Tibial artery (tissue), 4 donors: ENCODE results near the gene C1QL1.

ENCODE experiments used
- DNase-seq, 2 donors: peaks; one replicate each; pipeline ENCODE4 v3.0.0-alpha.2; 2019
- H3K27ac ChIP-seq, 2 donors: fragments of 200-600 bp; sonication (generic) in 1 of 2; 1 replicate in 1 of 2; 2 replicates in 1 of 2; pipeline ENCODE4 v1.5.1; 2018 to 2019; ENCODE audit warnings: mild to moderate bottlenecking in 1 of 2
- H3K27me3 ChIP-seq, 2 donors: fragments of 200-600 bp; sonication (generic) in 1 of 2; one replicate each; pipeline versions ENCODE4 v1.5.1 to v1.6.0; 2016 to 2019
- H3K36me3 ChIP-seq, 3 donors: fragments of 200-600 bp; sonication (generic) in 2 of 3; one replicate each; pipeline ENCODE4 v1.5.1; 2016 to 2019; ENCODE audit warnings: mild to moderate bottlenecking in 2 of 3
- H3K4me1 ChIP-seq, 4 donors: fragments of 200-600 bp; sonication (generic) in 2 of 4; 1 replicate in 3 of 4; 2 replicates in 1 of 4; pipeline ENCODE4 v1.5.1; 2016 to 2019
- H3K4me3 ChIP-seq, 2 donors: fragments of 200-600 bp; sonication (generic) in 1 of 2; 1 replicate in 1 of 2; 2 replicates in 1 of 2; pipeline ENCODE4 v1.5.1; 2018 to 2019; ENCODE audit warnings: mild to moderate bottlenecking in 2 of 2
- H3K9me3 ChIP-seq, 3 donors: fragments of 200-600 bp; sonication (generic) in 1 of 3; one replicate each; pipeline ENCODE4 v1.5.1; 2016 to 2019
- intact Hi-C: fragments of 100-400 bp; cut with DNase I; formaldehyde crosslinking; loops from one replicate; pipeline ENCODE4 v1.15.0; 2023; ENCODE audit warnings: low total_unique reads
- TF ChIP-seq, protein P1 (sequence below), 2 experiments: fragments of 200-600 bp in 1 of 2; fragments of 450-650 bp in 1 of 2; IDR thresholded peaks; one replicate each; pipeline ENCODE4 v1.5.1; 2017 to 2019; ENCODE audit warnings: antibody characterized with exemption in 2 of 2, mild to moderate bottlenecking in 1 of 2, moderate library complexity in 1 of 2

C1QL1 gene

GRCh38 chr17:45003877-45004276, 35.8 kb upstream of the C1QL1 start:
- no peak for DNase-seq
- H3K9me3 ChIP-seq: peaks cover 0 to 7% (median 2%) of the 10 kb centered on the region in 3 donors
- TF ChIP-seq, protein P1, sequence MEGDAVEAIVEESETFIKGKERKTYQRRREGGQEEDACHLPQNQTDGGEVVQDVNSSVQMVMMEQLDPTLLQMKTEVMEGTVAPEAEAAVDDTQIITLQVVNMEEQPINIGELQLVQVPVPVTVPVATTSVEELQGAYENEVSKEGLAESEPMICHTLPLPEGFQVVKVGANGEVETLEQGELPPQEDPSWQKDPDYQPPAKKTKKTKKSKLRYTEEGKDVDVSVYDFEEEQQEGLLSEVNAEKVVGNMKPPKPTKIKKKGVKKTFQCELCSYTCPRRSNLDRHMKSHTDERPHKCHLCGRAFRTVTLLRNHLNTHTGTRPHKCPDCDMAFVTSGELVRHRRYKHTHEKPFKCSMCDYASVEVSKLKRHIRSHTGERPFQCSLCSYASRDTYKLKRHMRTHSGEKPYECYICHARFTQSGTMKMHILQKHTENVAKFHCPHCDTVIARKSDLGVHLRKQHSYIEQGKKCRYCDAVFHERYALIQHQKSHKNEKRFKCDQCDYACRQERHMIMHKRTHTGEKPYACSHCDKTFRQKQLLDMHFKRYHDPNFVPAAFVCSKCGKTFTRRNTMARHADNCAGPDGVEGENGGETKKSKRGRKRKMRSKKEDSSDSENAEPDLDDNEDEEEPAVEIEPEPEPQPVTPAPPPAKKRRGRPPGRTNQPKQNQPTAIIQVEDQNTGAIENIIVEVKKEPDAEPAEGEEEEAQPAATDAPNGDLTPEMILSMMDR (IDR thresholded peaks at IDR 0.05): no peak
- H3K4me3 ChIP-seq: no peak overlapping the region
- intact Hi-C loops: loop anchor here (10.0 kb wide), 1 partner anchor 239 kb away; no protein-coding TSS in a partner anchor
- no peak overlapping the region for H3K27ac ChIP-seq
- peaks cover 0 to 5% (median 0%) of the 10 kb centered on the region in 3 donors for H3K36me3 ChIP-seq
- H3K27me3 ChIP-seq: peaks cover 0 to 10% of the 10 kb centered on the region in 2 donors
- no peaks in the 10 kb centered on the region for H3K4me1 ChIP-seq

GRCh38 chr17:45001310-45001709, 33.2 kb upstream of the C1QL1 start:
- TF ChIP-seq, protein P1 (IDR thresholded peaks at IDR 0.05): no peak
- Histone ChIP-seq H3K27me3 (peaks cover 0 to 13% of the 10 kb centered on the region in 2 donors), H3K36me3 (peaks cover 0 to 5% (median 0%) of the 10 kb centered on the region in 3 donors), H3K4me3 (no peak overlapping the region), H3K4me1 (no peaks in the 10 kb centered on the region), H3K9me3 (peaks cover 0 to 7% (median 4%) of the 10 kb centered on the region in 3 donors), H3K27ac (no peak overlapping the region)
- intact Hi-C loops: loop anchor here (10.0 kb wide), 1 partner anchor 237 kb away; no protein-coding TSS in a partner anchor
- DNase-seq: no peak

- Histone ChIP-seq H3K4me1 (no peaks in the 10 kb centered on the region), H3K9me3 (peaks cover 0 to 7% (median 4%) of the 10 kb centered on the region in 3 donors), H3K27ac (no peak overlapping the region), H3K36me3 (peaks cover 0 to 5% (median 0%) of the 10 kb centered on the region in 3 donors), H3K27me3 (peaks cover 0 to 22% of the 10 kb centered on the region in 2 donors), H3K4me3 (no peak overlapping the region)
- intact Hi-C loops: no loop called here
- TF ChIP-seq, protein P1 (IDR thresholded peaks at IDR 0.05): no peak
- no peak for DNase-seq
Observed at GRCh38 chr17:44999433-44999832, 31.3 kb upstream of the C1QL1 start.

DNA sequence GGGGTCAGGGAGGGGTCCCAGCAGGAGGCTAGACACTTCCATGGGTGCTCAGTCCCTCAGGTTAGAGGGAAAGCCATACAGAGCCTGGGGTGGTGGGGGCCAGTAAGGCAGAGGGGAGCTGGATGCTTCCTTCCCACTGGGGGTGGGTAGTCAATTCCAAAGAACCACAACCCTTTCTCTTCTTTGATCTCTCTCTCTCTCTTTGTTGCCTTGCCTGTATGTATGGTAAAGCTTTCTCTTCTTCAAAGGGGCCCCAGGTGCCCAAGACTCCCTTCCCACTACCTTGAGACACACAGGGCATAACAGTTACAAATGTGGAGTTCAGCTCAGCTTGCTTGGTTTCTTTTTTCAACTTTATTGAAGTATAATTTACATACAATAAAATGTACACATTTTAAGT, 30.5 kb upstream of the C1QL1 start:
- DNase-seq: no peak
- H3K27ac ChIP-seq: no peak overlapping the region
- intact Hi-C loops: no loop called here
- H3K27me3 ChIP-seq: peaks cover 0 to 29% of the 10 kb centered on the region in 2 donors
- no peaks in the 10 kb centered on the region for H3K4me1 ChIP-seq
- no peak overlapping the region for H3K4me3 ChIP-seq
- peaks cover 0 to 5% (median 0%) of the 10 kb centered on the region in 3 donors for H3K36me3 ChIP-seq
- TF ChIP-seq, protein P1 (IDR thresholded peaks at IDR 0.05): no peak
- H3K9me3 ChIP-seq: peaks cover 0 to 7% (median 4%) of the 10 kb centered on the region in 3 donors

DNA sequence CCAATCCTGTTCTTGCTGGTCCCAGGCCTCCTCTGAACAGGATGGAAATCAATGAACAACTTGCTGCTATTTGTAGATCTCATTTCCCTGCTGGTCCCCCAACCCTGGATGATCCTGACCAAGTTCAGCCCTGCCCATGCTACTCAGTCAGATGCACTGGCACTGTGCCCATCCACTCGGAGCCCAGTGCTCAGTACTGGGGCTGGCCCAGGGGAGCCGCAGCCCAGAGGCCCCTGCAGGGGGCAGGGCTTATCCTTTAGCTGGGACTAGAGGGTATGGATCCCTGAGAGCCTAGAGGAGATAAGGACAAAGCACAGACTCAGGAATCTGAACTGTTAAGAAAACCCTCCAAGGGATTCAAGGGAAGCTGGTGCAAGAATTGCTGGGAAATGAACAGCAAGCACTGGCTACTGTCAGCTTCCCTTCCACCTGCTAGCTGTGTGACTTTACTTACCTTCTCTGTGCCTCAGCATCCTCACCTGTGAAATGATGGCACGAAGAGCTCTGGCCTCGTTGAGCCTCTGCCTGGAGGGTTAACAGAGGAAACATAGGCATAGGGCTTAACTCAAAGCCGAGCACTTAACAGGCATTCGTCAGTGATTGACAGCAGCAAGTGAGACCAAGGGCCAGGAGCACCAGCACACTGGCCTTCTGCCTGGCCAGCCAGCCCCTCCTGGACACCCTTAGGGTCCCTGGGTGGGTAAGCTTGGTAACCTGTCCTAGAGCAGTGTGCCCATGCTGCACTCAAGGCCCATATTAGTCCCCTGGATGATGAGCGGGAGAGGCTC, 29.8 kb upstream of the C1QL1 start:
- Histone ChIP-seq H3K4me1 (no peaks in the 10 kb centered on the region), H3K27ac (no peak overlapping the region), H3K4me3 (no peak overlapping the region), H3K27me3 (peaks cover 0 to 34% of the 10 kb centered on the region in 2 donors), H3K9me3 (peaks cover 0 to 7% (median 4%) of the 10 kb centered on the region in 3 donors), H3K36me3 (peaks cover 0 to 5% (median 0%) of the 10 kb centered on the region in 3 donors)
- TF ChIP-seq, protein P1 (IDR thresholded peaks at IDR 0.05): no peak
- intact Hi-C loops: no loop called here
- no peak for DNase-seq
